ENCODE data around the gene AIF1L.
"Not testable (repeated sequence)": the region's sequence is repeated elsewhere in the genome, so short reads cannot be mapped to it uniquely, and the experiment has no call there.

Gene AIF1L

DNA sequence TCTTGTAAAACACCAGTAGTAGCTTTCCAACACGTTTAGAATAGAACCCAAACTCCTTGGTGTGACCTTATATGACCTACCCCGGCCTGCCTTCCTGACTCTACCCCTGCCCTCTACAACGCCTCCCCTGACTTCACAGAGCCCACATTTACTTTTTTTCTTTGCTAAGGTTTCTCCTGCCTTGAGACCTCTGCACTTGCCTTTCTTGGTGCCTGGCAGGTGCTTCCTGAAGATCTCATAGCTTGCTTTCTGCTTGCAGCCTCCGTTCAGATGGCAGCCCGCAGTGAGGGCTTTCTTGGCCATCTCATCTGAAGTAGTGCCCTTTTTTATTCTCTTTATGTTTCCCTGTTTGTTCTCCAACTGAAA is 53.3 kb downstream of the AIF1L start:
- DNase-seq (ENCODE audit: low read depth), result no peak
- no peak overlapping the region for H3K4me3 ChIP-seq (ENCODE audit: low read length)
- TF ChIP-seq, protein P1, sequence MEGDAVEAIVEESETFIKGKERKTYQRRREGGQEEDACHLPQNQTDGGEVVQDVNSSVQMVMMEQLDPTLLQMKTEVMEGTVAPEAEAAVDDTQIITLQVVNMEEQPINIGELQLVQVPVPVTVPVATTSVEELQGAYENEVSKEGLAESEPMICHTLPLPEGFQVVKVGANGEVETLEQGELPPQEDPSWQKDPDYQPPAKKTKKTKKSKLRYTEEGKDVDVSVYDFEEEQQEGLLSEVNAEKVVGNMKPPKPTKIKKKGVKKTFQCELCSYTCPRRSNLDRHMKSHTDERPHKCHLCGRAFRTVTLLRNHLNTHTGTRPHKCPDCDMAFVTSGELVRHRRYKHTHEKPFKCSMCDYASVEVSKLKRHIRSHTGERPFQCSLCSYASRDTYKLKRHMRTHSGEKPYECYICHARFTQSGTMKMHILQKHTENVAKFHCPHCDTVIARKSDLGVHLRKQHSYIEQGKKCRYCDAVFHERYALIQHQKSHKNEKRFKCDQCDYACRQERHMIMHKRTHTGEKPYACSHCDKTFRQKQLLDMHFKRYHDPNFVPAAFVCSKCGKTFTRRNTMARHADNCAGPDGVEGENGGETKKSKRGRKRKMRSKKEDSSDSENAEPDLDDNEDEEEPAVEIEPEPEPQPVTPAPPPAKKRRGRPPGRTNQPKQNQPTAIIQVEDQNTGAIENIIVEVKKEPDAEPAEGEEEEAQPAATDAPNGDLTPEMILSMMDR (IDR thresholded peaks at IDR 0.05; ENCODE audit: insufficient read depth, low read depth, low read length, missing control alignments), result no peak

DNA sequence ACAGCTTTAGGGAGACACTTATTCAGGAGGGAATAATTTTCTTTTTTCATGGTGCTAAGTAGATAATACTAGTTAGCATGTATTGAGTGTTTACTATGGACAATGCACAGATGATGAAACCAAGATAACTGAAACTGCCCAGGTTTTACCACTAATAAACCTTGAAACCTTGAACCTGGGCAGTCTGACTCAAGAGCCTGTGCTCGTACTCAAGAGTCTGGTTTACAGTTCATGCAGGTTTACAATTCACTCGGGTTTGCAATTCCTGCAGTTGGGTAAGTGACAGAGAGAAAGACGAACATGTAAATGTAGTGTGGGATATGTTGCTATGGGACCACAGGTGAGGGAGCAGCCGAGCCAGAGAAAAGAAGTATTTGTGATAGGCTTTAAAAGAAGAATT is 57.3 kb downstream of the AIF1L start:
- TF ChIP-seq, protein P1 (IDR thresholded peaks at IDR 0.05; ENCODE audit: insufficient read depth, low read depth, low read length, missing control alignments), result no peak
- H3K4me3 ChIP-seq (ENCODE audit: low read length), result no peak overlapping the region
- DNase-seq (ENCODE audit: low read depth), result no peak

GRCh38 chr9:131158673-131159072 is 62.3 kb downstream of the AIF1L start:
- not testable (repeated sequence) for DNase-seq (ENCODE audit: low read depth); H3K4me3 ChIP-seq (ENCODE audit: low read length)

GRCh38 chr9:131160416-131161112 is 64.2 kb downstream of the AIF1L start:
- DNase-seq (ENCODE audit: low read depth), result no peak
- no peak overlapping the region for H3K4me3 ChIP-seq (ENCODE audit: low read length)
- TF ChIP-seq, protein P1 (IDR thresholded peaks at IDR 0.05; ENCODE audit: insufficient read depth, low read depth, low read length, missing control alignments), result no peak

GRCh38 chr9:131161585-131161984 is 65.3 kb downstream of the AIF1L start:
- no peak for DNase-seq (ENCODE audit: low read depth)
- TF ChIP-seq, protein P1 (IDR thresholded peaks at IDR 0.05; ENCODE audit: insufficient read depth, low read depth, low read length, missing control alignments), result no peak
- no peak overlapping the region for H3K4me3 ChIP-seq (ENCODE audit: low read length)

DNA sequence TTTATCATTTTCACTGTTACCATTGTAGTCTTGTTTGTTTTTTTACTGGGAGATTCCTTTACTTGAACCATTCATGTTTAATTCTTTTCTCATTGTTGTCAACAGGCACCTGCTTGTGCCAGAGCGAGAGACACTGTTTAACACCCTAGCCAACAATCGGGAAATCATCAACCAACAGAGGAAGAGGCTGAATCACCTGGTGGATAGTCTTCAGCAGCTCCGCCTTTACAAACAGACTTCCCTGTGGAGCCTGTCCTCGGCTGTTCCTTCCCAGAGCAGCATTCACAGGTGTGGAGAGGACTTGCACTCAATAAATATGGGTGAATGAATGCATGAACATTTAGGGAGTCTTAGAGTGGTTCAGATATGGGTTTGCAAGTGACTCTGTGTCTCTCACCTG is 66.6 kb downstream of the AIF1L start:
- TF ChIP-seq, protein P1 (IDR thresholded peaks at IDR 0.05; ENCODE audit: insufficient read depth, low read depth, low read length, missing control alignments), result no peak
- no peak overlapping the region for H3K4me3 ChIP-seq (ENCODE audit: low read length)
- no peak for DNase-seq (ENCODE audit: low read depth)

DNA sequence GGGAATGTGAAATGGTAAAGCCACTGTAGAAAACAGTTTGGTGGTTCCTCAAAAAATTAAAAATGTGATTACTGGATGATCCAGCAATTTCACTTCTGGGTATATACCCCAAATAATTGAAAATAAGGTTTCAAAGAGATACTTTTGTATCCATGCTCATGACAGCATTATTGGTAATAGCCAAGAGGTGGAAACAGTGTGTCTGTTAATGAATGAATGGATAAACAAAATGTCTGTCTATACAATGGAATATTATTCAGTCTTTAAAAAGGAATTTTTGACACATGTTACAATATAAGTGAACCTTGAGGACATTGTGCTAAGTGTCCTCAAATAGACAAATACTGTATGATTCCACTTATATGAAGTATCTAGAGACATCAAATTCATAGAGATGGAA is 69.2 kb downstream of the AIF1L start:
- DNase-seq (ENCODE audit: low read depth), result no peak
- TF ChIP-seq, protein P1 (IDR thresholded peaks at IDR 0.05; ENCODE audit: insufficient read depth, low read depth, low read length, missing control alignments), result no peak
- no peak overlapping the region for H3K4me3 ChIP-seq (ENCODE audit: low read length)

Data from epithelial cell of esophagus (primary cell).